GM12891 (cell line): Measurements from ENCODE around the gene TSHZ2.

Source experiments
- POLR2A ChIP-seq: IDR thresholded peaks from 2 replicates; pipeline ENCODE4 v1.6.1; 2011; ENCODE audit warnings: low read depth, low read length, control low read depth
- POLR2AphosphoS5 ChIP-seq: IDR thresholded peaks from 2 replicates; pipeline ENCODE4 v1.6.1; 2011; ENCODE audit warnings: low read depth, low read length, control low read depth
- TAF1 ChIP-seq: IDR thresholded peaks from 2 replicates; pipeline ENCODE4 v1.6.1; 2011; ENCODE audit warnings: low read depth, low read length, control low read depth

DNA sequence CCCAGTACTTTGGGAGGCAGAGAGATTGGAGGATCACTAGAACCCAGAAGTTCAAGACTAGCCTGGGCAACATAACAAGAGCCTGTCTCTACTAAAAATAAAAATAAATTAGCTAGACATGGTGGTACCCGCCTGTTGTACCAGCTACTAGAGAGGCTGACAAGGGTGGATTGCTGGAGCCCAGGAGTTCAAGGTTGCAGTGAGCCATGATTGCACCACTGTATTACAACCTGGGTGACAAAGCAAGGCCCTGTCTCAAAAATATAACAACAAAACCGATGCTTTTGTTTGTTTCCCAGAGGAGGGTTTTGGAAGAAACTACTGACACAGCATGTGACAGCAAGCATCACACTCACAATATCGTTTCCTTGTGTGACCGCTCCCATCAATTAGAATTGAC is 119.6 kb downstream of the TSHZ2 start:
- no peak for TF ChIP-seq POLR2AphosphoS5
- TF ChIP-seq TAF1, result no peak
- TF ChIP-seq POLR2A, result no peak
